VCaP (cell line): ENCODE data around the gene MYO18B.

Source experiments
- H3K27ac ChIP-seq: fragments of 450-650 bp; 2 replicates; pipeline ENCODE4 v1.5.1; 2017
- TF ChIP-seq, protein P1 (sequence below): fragments of 450-650 bp; conservative IDR thresholded peaks from 2 replicates; pipeline ENCODE4 v1.5.1; 2017; ENCODE audit warnings: mild to moderate bottlenecking, moderate library complexity

The MYO18B gene

DNA sequence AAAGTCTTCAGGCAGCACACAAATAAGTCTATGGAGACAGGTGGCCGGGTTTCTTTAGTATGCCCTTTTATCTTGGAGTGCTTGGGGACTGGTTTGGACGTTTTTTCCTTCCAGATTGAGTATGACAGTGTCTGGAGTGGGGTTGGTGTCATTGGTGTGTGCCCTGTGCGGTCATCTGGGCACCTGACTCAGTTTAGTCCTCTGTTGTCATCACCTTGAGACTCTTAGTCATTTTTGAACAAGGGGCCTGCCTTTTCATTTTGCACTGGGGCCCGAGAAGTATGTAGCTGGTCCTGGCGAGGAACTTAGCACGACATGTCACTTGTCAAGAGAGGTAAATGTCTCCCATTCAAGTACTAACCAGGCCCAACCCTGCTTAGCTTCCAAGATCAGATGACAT is 27.2 kb upstream of the MYO18B start:
- TF ChIP-seq, protein P1, sequence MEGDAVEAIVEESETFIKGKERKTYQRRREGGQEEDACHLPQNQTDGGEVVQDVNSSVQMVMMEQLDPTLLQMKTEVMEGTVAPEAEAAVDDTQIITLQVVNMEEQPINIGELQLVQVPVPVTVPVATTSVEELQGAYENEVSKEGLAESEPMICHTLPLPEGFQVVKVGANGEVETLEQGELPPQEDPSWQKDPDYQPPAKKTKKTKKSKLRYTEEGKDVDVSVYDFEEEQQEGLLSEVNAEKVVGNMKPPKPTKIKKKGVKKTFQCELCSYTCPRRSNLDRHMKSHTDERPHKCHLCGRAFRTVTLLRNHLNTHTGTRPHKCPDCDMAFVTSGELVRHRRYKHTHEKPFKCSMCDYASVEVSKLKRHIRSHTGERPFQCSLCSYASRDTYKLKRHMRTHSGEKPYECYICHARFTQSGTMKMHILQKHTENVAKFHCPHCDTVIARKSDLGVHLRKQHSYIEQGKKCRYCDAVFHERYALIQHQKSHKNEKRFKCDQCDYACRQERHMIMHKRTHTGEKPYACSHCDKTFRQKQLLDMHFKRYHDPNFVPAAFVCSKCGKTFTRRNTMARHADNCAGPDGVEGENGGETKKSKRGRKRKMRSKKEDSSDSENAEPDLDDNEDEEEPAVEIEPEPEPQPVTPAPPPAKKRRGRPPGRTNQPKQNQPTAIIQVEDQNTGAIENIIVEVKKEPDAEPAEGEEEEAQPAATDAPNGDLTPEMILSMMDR, result no peak
- H3K27ac ChIP-seq, result no peak overlapping the region

DNA sequence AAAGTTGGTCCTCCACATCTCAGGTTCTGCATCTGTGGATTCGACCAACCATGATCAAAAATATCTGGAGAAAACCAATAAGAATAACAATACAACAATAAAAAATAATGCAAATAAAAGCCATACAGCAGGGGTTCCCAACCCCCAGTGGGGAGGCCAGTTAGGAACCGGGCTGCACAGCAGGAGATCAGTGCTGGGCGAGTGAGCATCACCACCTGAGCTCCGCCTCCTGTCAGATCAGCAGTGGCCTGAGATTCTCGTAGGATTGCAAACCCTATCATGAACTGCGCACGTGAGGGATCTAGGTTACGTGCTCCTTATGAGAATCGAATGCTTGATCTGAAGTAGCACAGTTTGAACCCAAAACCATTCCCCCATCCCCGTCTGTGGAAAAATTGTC is 25.4 kb upstream of the MYO18B start:
- TF ChIP-seq, protein P1, result no peak
- no peak overlapping the region for H3K27ac ChIP-seq

DNA sequence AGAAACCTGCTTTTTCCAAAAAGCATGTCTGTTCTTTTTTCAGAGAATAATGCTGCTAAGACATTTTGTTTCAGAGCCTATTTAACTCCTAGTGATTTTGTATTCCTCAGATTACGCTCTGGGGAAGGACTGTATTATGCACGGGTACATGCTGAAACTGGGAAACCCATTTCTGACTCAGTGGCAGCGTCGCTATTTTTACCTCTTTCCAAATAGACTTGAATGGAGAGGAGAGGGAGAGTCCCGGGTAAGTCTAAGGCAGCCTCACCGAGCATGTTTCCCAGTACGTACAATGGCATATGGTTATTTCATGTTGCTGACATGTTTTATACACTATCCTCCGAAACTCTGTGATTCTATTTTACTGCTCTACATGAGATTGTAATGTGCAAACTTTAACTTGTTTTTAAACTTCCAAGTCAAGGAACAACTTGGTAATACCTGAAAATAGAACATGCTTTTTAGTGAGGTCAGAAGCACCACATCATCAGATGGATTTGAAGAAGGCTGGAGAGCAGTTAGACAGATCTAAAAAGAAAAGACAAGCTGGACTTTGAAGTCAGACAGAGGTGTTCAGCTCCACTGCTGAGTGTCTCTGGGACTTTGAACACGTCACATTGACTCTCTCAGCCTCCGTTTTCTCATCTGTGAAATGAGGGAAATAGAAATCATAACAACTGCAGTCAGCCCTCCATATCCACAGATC is 23.7 kb upstream of the MYO18B start:
- TF ChIP-seq, protein P1, result no peak
- H3K27ac ChIP-seq, result no peak overlapping the region

DNA sequence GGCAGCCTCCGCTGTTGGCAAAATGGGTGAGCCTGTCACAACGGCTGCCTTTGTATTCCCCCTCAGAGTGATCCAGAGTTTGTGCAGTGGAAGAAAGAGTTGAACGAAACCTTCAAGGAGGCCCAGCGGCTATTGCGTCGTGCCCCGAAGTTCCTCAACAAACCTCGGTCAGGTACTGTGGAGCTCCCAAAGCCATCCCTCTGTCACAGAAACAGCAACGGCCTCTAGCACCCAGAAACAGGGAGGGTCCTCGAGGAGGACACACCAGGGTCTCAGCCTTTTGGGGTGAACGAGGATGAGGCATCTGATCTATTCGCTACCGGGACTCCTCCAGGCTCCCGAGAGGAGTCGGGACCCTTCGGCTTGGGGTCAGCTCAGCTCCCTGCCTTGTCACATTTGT is 19.8 kb upstream of the MYO18B start:
- TF ChIP-seq, protein P1, result no peak
- H3K27ac ChIP-seq, result no peak overlapping the region

DNA sequence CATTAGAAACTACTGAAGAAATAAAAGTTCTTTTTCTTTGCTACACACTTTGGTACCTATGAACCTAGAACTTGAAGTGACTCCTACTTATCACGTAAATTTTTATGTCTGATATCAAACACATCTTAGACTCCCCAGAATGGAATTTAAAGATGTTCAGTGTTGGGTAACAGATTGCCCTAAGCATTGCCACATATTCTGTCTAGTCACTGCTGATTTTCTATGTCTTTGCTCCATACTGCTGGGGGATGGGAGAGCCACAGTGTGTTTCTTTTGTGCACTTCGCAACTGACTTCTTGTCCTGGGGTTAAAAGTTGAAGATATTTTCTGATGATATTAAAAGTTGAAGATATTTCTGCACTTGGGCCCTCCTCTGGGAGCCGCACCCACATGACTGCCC is 19.4 kb upstream of the MYO18B start:
- H3K27ac ChIP-seq, result no peak overlapping the region
- TF ChIP-seq, protein P1, result no peak

DNA sequence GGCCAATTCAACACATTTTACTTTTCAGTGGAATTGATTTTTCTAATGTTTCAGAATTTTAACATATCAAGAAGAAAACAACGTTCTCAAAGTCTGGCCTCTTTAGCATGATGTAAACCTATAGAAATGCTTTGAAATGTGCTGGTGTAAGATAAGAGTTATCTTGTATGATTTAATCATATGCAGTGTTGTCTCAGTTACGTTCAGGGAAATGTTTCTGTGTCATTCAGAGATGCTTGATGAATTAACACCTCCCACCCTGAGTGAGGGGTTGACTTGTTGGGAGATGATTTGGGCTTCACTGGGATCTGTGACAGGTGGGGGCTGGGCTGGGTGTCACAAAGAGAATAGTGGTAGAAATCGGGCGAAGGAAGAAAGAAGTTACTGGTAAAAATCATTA is 15.7 kb upstream of the MYO18B start:
- TF ChIP-seq, protein P1, result no peak

DNA sequence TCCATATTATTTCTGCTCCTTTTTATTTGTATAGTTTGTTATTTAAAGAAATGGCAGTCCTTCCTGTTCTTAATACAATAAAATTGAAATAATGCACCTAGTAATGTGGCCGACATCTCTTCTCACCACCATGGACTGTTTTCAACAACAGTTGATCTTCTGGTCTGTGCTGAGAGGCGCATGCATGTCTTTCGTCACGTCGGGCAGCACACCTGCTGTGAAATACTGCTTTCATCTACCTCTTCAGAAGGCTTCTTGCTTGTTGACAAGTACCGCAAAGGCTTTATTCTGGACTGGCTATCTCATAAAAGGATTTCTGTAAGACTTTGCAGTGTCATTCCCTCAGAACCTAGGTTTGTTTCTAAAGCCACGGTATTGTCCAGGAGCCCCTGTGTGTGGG is 13.9 kb upstream of the MYO18B start:
- TF ChIP-seq, protein P1, result no peak
- H3K27ac ChIP-seq, result peak overlapping the region; percentile 99

More for the DNA sequence above, 15.7 kb upstream of the MYO18B start:
- H3K27ac ChIP-seq, result peak overlapping the region; percentile 99; the same call in 1 of the 2 replicates
